NOMO-1 (cell line): ENCODE measurements around the gene DOCK1.

ENCODE experiments used
- DNase-seq, 2 experiments: peaks; one replicate each; lab custom pipeline; 2025; ENCODE audit not compliant: unreplicated experiment in 2 of 2; lab: John Stamatoyannopoulos, UW

The DOCK1 gene

GRCh38 chr10:127129104-127129503 is 223.9 kb downstream of the DOCK1 start:
- DNase-seq: no peak

GRCh38 chr10:127132451-127132850 is 227.2 kb downstream of the DOCK1 start:
- no peak for DNase-seq

- no peak for DNase-seq
Measured at GRCh38 chr10:127133225-127133624, 228.0 kb downstream of the DOCK1 start.

GRCh38 chr10:127133672-127134500 is 228.7 kb downstream of the DOCK1 start:
- no peak for DNase-seq

GRCh38 chr10:127135844-127136577 is 230.8 kb downstream of the DOCK1 start:
- DNase-seq: peak in 1 of 2 experiments; percentile 16

GRCh38 chr10:127137391-127137790 is 232.2 kb downstream of the DOCK1 start:
- DNase-seq: no peak

- DNase-seq: no peak
Measured at GRCh38 chr10:127142136-127142535, 236.9 kb downstream of the DOCK1 start.

- no peak for DNase-seq
Measured at GRCh38 chr10:127142856-127143255, 237.6 kb downstream of the DOCK1 start.

GRCh38 chr10:127145173-127145572 is 239.9 kb downstream of the DOCK1 start:
- DNase-seq: no peak

- no peak for DNase-seq
Measured at GRCh38 chr10:127146661-127147060, 241.4 kb downstream of the DOCK1 start.

- DNase-seq: peak in 1 of 2 experiments; percentile 2
Measured at GRCh38 chr10:127148066-127148932, 243.1 kb downstream of the DOCK1 start.

GRCh38 chr10:127148933-127149220 is 243.6 kb downstream of the DOCK1 start:
- no peak for DNase-seq

GRCh38 chr10:127149501-127150081 is 244.4 kb downstream of the DOCK1 start:
- no peak for DNase-seq

- no peak for DNase-seq
Measured at GRCh38 chr10:127150136-127150535, 244.9 kb downstream of the DOCK1 start.

GRCh38 chr10:127151541-127151940 is 246.3 kb downstream of the DOCK1 start:
- DNase-seq: no peak

- DNase-seq: no peak
Measured at GRCh38 chr10:127151981-127152699, 246.9 kb downstream of the DOCK1 start.

- no peak for DNase-seq
Measured at GRCh38 chr10:127153181-127153580, 248.0 kb downstream of the DOCK1 start.

- no peak for DNase-seq
Measured at GRCh38 chr10:127154831-127155620, 249.8 kb downstream of the DOCK1 start.

- no peak for DNase-seq
Measured at GRCh38 chr10:127157089-127157488, 251.9 kb downstream of the DOCK1 start.
